H1 (cell line): ENCODE results near the gene GLCE. TPM values are rescaled to one million over a fixed set of nuclear protein-coding genes. Genes with fewer than 3 reads are reported as not detected.

Experiments used
- ASH2L ChIP-seq: fragments of 200-600, 300-600 bp; sonication (generic); IDR thresholded peaks from one replicate; pipeline ENCODE4 v1.7.1; 2017; ENCODE audit warnings: low read length
- ATF3 ChIP-seq: IDR thresholded peaks from 2 replicates; pipeline ENCODE4 v1.6.1; 2011; ENCODE audit warnings: low read depth, mild to moderate bottlenecking, low read length; ENCODE audit not compliant: insufficient read depth
- BACH1 ChIP-seq: IDR thresholded peaks from 2 replicates; pipeline ENCODE4 v1.6.1; 2012; ENCODE audit warnings: low read length, improper control_type of control experiment
- CBX5 ChIP-seq: fragments of 300-800, 300-1000 bp; sonication (generic); IDR thresholded peaks from 2 replicates; pipeline ENCODE4 v1.7.1; 2016; ENCODE audit warnings: antibody characterized with exemption, low read length, low read depth
- CBX8 ChIP-seq: fragments of 300-800, 300-1000 bp; sonication (generic); IDR thresholded peaks from 2 replicates; pipeline ENCODE4 v1.7.1; 2016; ENCODE audit warnings: low read depth, low read length, borderline replicate concordance
- CHD1 ChIP-seq: IDR thresholded peaks from 2 replicates; pipeline ENCODE4 v1.6.1; 2012; ENCODE audit warnings: low read depth, low read length, improper control_type of control experiment
- EGR1 ChIP-seq: IDR thresholded peaks from 2 replicates; pipeline ENCODE4 v1.6.1; 2011; ENCODE audit warnings: low read depth, low read length, borderline replicate concordance
- EZH2 ChIP-seq: fragments of 200-600 bp; sonication (generic); IDR thresholded peaks from 2 replicates; pipeline ENCODE4 v1.7.1; 2012; ENCODE audit warnings: low read depth, mild to moderate bottlenecking, moderate library complexity, low read length, inconsistent platforms; ENCODE audit not compliant: severe bottlenecking
- GTF2F1 ChIP-seq: IDR thresholded peaks from 2 replicates; pipeline ENCODE4 v1.6.1; 2012; ENCODE audit warnings: low read depth, low read length, improper control_type of control experiment, borderline replicate concordance
- KDM1A ChIP-seq: fragments of 200-600, 300-600 bp; sonication (generic); IDR thresholded peaks from 2 replicates; pipeline ENCODE4 v1.7.1; 2016; ENCODE audit warnings: mild to moderate bottlenecking, low read length, borderline replicate concordance
- KDM4A ChIP-seq: IDR thresholded peaks from one replicate; pipeline ENCODE4 v1.7.1; 2012; ENCODE audit warnings: low read depth, mild to moderate bottlenecking, moderate library complexity, low read length, inconsistent platforms; ENCODE audit not compliant: severe bottlenecking
- KDM5A ChIP-seq: fragments of 200-600 bp; IDR thresholded peaks from 2 replicates; pipeline ENCODE4 v1.7.1; 2012; ENCODE audit warnings: mild to moderate bottlenecking, low read length, inconsistent platforms, mixed read lengths
- MAFK ChIP-seq: IDR thresholded peaks from 2 replicates; pipeline ENCODE4 v1.6.1; 2012; ENCODE audit warnings: low read depth, mild to moderate bottlenecking, improper control_type of control experiment, low read length
- NRF1 ChIP-seq: IDR thresholded peaks from 2 replicates; pipeline ENCODE4 v1.6.1; 2011; ENCODE audit warnings: mild to moderate bottlenecking, low read depth, low read length, improper control_type of control experiment
- POLR2A ChIP-seq, 2 experiments: IDR thresholded peaks; 1 replicate in 1 of 2; 2 replicates in 1 of 2; pipeline ENCODE4 v1.6.1; 2011; ENCODE audit warnings: low read depth in 2 of 2, low read length in 2 of 2, mild to moderate bottlenecking in 2 of 2; ENCODE audit errors: control extremely low read depth in 1 of 2
- RFX5 ChIP-seq: IDR thresholded peaks from 2 replicates; pipeline ENCODE4 v1.6.1; 2011; ENCODE audit warnings: low read depth, low read length, improper control_type of control experiment, borderline replicate concordance
- SAP30 ChIP-seq: fragments of 300-600 bp; sonication (generic); IDR thresholded peaks from 2 replicates; pipeline ENCODE4 v1.7.1; 2012; ENCODE audit warnings: low read length, moderate library complexity, mild to moderate bottlenecking, inconsistent platforms; ENCODE audit not compliant: insufficient read depth, insufficient replicate concordance
- SIX5 ChIP-seq: IDR thresholded peaks from 2 replicates; pipeline ENCODE4 v1.6.1; 2011; ENCODE audit warnings: mild to moderate bottlenecking, low read depth, low read length
- TAF1 ChIP-seq: IDR thresholded peaks from 2 replicates; pipeline ENCODE4 v1.6.1; 2011; ENCODE audit warnings: mild to moderate bottlenecking, low read depth, low read length
- TBP ChIP-seq: IDR thresholded peaks from 2 replicates; pipeline ENCODE4 v1.6.1; 2011; ENCODE audit warnings: low read depth, low read length, improper control_type of control experiment
- TCF12 ChIP-seq: IDR thresholded peaks from 2 replicates; pipeline ENCODE4 v1.6.1; 2011; ENCODE audit warnings: low read depth, mild to moderate bottlenecking, low read length
- USF2 ChIP-seq: IDR thresholded peaks from 2 replicates; pipeline ENCODE4 v1.6.1; 2011; ENCODE audit warnings: low read length, improper control_type of control experiment
- polyA plus RNA-seq, 7 experiments: library from polyadenylated mRNA; depleted of rRNA in 3 of 7; stranded (reverse) in 5 of 7; unstranded in 2 of 7; fragments of >200 nt in 5 of 7; fragments of 200-250 nt in 2 of 7; gene quantifications; 1 replicate in 5 of 7; 2 replicates in 1 of 7; 4 replicates in 1 of 7; pipeline versions ENCODE4 v1.2.1 to v1.2.3, GENCODE V29; 2011 to 2013; ENCODE audit warnings: missing spikeins in 2 of 7, mixed read lengths in 2 of 7
- total RNA-seq: library from RNA; stranded (reverse); fragmentation: NEBNext Ultra II Directional; extraction: Animal tissue kit (Norgen Biotek cat#: 25700); gene quantifications from 2 replicates; pipeline ENCODE4 v1.2.1, GENCODE V29; 2021
- TF ChIP-seq, protein P1 (sequence below): IDR thresholded peaks from 2 replicates; pipeline ENCODE4 v1.6.1; 2012; ENCODE audit warnings: inconsistent platforms

The GLCE gene
- total and polyA plus RNA-seq, 2 of the 8 experiments (the other 6 are each of a cell fraction or from before 2014, with no cell fraction given) = 17.1 to 22.7 TPM

- TF ChIP-seq CBX5 (no peak), ATF3 (no peak), ASH2L (no peak), TBP (peak; percentile 89), NRF1 (no peak), BACH1 (peak; percentile 26; the same call in 1 of the 2 replicates), KDM5A (no peak), TCF12 (peak; percentile 80; the same call in 1 of the 2 replicates), GTF2F1 (no peak; the same call in 1 of the 2 replicates), USF2 (no peak), SIX5 (no peak), TAF1 (peak; percentile 95), CBX8 (no peak), CHD1 (no peak), SAP30 (no peak), MAFK (no peak), EZH2 (no peak), EGR1 (no peak), POLR2A (IDR thresholded peaks at IDR 0.05; ENCODE audit: control extremely low read depth in 1 of 2, low read depth in 2 of 2, low read length in 2 of 2) (peak; percentile 63 to 93), KDM1A (no peak), KDM4A (peak; percentile 96), RFX5 (no peak)
- TF ChIP-seq, protein P1, sequence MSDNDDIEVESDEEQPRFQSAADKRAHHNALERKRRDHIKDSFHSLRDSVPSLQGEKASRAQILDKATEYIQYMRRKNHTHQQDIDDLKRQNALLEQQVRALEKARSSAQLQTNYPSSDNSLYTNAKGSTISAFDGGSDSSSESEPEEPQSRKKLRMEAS = 0 out of 2 replicates have a peak, but pooled peaks have one; percentile 20
These were observed at the start of gene GLCE (continued) for GRCh38 chr15:69160141-69160993.
